Measurements from ENCODE around the gene SLC25A21.
"Not testable (repeated sequence)": the region's sequence is repeated elsewhere in the genome, so short reads cannot be mapped to it uniquely, and the experiment has no call there.

Gene SLC25A21

GRCh38 chr14:37187294-37187693 is 14.9 kb upstream of the SLC25A21 start:
- Histone ChIP-seq H3K9me3 (replicated peaks; ENCODE audit: insufficient read depth, low read length) (no peaks in the 10 kb centered on the region), H3K9me2 (replicated peaks; ENCODE audit: insufficient read depth, low read length) (no peaks in the 10 kb centered on the region), H3K4me3 (ENCODE audit: low read length) (no peak overlapping the region), H3K4me2 (ENCODE audit: low read depth, low read length) (no peak overlapping the region), H3K4me1 (ENCODE audit: low read length) (no peaks in the 10 kb centered on the region), H2AFZ (ENCODE audit: low read length) (no peak overlapping the region), H3K27ac (ENCODE audit: low read length) (no peak overlapping the region), H3K36me3 (replicated peaks; ENCODE audit: insufficient read depth, low read length) (no peaks in the 10 kb centered on the region), H3K9ac (ENCODE audit: low read length) (no peak overlapping the region), H3F3A (ENCODE audit: insufficient read depth, low read length) (no peaks in the 10 kb centered on the region), H4K20me1 (ENCODE audit: insufficient read depth, low read length) (no peaks in the 10 kb centered on the region), H3K79me2 (ENCODE audit: low read length) (no peaks in the 10 kb centered on the region), H3K27me3 (replicated peaks; ENCODE audit: insufficient read depth, low read length) (no peaks in the 10 kb centered on the region)
- TF ChIP-seq EZH2phosphoT487 (IDR thresholded peaks at IDR 0.05; ENCODE audit: low read length) (no peak), EZH2 (optimal IDR thresholded peaks at IDR 0.05; ENCODE audit: low read depth, low read length) (no peak)
- TF ChIP-seq, protein P1, sequence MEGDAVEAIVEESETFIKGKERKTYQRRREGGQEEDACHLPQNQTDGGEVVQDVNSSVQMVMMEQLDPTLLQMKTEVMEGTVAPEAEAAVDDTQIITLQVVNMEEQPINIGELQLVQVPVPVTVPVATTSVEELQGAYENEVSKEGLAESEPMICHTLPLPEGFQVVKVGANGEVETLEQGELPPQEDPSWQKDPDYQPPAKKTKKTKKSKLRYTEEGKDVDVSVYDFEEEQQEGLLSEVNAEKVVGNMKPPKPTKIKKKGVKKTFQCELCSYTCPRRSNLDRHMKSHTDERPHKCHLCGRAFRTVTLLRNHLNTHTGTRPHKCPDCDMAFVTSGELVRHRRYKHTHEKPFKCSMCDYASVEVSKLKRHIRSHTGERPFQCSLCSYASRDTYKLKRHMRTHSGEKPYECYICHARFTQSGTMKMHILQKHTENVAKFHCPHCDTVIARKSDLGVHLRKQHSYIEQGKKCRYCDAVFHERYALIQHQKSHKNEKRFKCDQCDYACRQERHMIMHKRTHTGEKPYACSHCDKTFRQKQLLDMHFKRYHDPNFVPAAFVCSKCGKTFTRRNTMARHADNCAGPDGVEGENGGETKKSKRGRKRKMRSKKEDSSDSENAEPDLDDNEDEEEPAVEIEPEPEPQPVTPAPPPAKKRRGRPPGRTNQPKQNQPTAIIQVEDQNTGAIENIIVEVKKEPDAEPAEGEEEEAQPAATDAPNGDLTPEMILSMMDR (IDR thresholded peaks at IDR 0.05; ENCODE audit: low read length): no peak
- no peak for DNase-seq

DNA sequence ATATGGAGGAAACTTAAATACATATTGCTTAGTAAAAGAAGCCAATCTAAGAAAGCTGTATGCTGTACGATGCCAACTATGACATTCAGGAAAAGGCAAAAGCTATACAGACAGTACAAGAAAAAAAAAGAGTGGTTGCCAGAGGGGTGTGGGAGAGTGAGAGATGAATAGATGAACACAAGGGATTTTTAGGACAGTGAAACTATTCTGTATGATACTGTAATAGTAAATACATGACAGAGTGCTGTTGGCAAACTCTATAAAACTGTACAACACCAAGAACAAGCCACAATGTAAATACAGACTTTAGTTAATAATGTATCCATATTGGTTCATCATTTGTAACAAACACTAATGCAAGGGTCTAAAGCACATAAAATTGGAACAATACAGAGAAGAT is 14.5 kb upstream of the SLC25A21 start:
- Histone ChIP-seq H3K9me3 (replicated peaks; ENCODE audit: insufficient read depth, low read length) (no peaks in the 10 kb centered on the region), H3K79me2 (ENCODE audit: low read length) (no peaks in the 10 kb centered on the region), H3K27ac (ENCODE audit: low read length) (no peak overlapping the region), H3K9ac (ENCODE audit: low read length) (no peak overlapping the region), H3K27me3 (replicated peaks; ENCODE audit: insufficient read depth, low read length) (no peaks in the 10 kb centered on the region), H3K4me1 (ENCODE audit: low read length) (no peaks in the 10 kb centered on the region), H3K4me3 (ENCODE audit: low read length) (no peak overlapping the region), H2AFZ (ENCODE audit: low read length) (no peak overlapping the region), H4K20me1 (ENCODE audit: insufficient read depth, low read length) (no peaks in the 10 kb centered on the region), H3K36me3 (replicated peaks; ENCODE audit: insufficient read depth, low read length) (no peaks in the 10 kb centered on the region), H3K9me2 (replicated peaks; ENCODE audit: insufficient read depth, low read length) (no peaks in the 10 kb centered on the region), H3F3A (ENCODE audit: insufficient read depth, low read length) (no peaks in the 10 kb centered on the region), H3K4me2 (ENCODE audit: low read depth, low read length) (no peak overlapping the region)
- no peak for TF ChIP-seq EZH2phosphoT487 (IDR thresholded peaks at IDR 0.05; ENCODE audit: low read length)
- TF ChIP-seq, protein P1 (IDR thresholded peaks at IDR 0.05; ENCODE audit: low read length): no peak
- no peak for TF ChIP-seq EZH2 (optimal IDR thresholded peaks at IDR 0.05; ENCODE audit: low read depth, low read length)
- no peak for DNase-seq

DNA sequence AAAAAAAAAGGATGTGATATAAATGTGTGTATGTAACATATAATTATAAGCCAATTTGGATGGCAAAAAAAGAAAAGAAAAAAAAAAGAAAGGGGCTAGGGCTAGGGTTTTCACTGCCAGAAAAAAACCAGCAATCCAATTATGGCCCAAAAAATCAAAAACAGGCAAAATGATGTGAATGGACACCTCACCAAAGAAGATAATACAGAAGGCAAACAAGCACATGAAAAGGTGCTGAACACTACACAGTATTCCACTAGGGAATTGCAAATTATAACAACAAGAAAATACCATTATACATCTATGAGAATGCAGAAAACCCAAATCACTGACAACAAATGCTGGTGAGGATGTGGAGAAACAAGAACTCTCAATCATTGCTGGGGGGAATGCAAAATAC is 13.3 kb upstream of the SLC25A21 start:
- no peaks in the 10 kb centered on the region for H3K4me1 ChIP-seq (ENCODE audit: low read length)
- H2AFZ ChIP-seq (ENCODE audit: low read length): no peak overlapping the region
- H3K27me3 ChIP-seq (replicated peaks; ENCODE audit: insufficient read depth, low read length): no peaks in the 10 kb centered on the region
- TF ChIP-seq, protein P1 (IDR thresholded peaks at IDR 0.05; ENCODE audit: low read length): no peak
- TF ChIP-seq EZH2phosphoT487 (IDR thresholded peaks at IDR 0.05; ENCODE audit: low read length) (no peak), EZH2 (optimal IDR thresholded peaks at IDR 0.05; ENCODE audit: low read depth, low read length) (no peak)
- H3K9me3 ChIP-seq (replicated peaks; ENCODE audit: insufficient read depth, low read length): no peaks in the 10 kb centered on the region
- no peak overlapping the region for H3K4me3 ChIP-seq (ENCODE audit: low read length)
- H3K79me2 ChIP-seq (ENCODE audit: low read length): no peaks in the 10 kb centered on the region
- no peaks in the 10 kb centered on the region for H4K20me1 ChIP-seq (ENCODE audit: insufficient read depth, low read length)
- no peaks in the 10 kb centered on the region for H3K36me3 ChIP-seq (replicated peaks; ENCODE audit: insufficient read depth, low read length)
- no peak overlapping the region for H3K9ac ChIP-seq (ENCODE audit: low read length)
- DNase-seq: no peak
- no peak overlapping the region for H3K27ac ChIP-seq (ENCODE audit: low read length)
- no peaks in the 10 kb centered on the region for H3K9me2 ChIP-seq (replicated peaks; ENCODE audit: insufficient read depth, low read length)
- H3F3A ChIP-seq (ENCODE audit: insufficient read depth, low read length): no peaks in the 10 kb centered on the region
- no peak overlapping the region for H3K4me2 ChIP-seq (ENCODE audit: low read depth, low read length)

DNA sequence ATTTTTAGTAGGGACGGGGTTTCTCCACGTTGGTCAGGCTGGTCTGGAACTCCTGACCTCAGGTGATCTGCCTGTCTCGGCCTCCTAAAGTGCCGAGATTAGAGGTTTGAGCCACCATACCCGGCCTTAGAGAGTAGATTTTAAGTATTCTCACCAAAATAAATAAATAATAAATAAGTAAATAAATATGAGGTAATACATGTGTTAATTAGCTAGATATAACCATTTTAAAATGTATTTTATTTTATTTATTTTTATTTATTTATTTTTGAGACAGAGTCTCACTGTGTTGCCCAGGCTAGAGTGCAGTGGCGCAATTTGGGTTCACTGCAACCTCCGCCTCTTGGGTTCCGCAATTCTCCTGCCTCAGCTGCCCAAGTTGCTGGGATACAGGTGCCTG is 12.1 kb upstream of the SLC25A21 start:
- not testable (repeated sequence) for H3K4me1 ChIP-seq (ENCODE audit: low read length); DNase-seq; H3F3A ChIP-seq (ENCODE audit: insufficient read depth, low read length); H3K9me3 ChIP-seq (replicated peaks; ENCODE audit: insufficient read depth, low read length); H3K36me3 ChIP-seq (replicated peaks; ENCODE audit: insufficient read depth, low read length); H3K9ac ChIP-seq (ENCODE audit: low read length); H3K27me3 ChIP-seq (replicated peaks; ENCODE audit: insufficient read depth, low read length); H2AFZ ChIP-seq (ENCODE audit: low read length); H3K79me2 ChIP-seq (ENCODE audit: low read length); H3K9me2 ChIP-seq (replicated peaks; ENCODE audit: insufficient read depth, low read length); H3K4me3 ChIP-seq (ENCODE audit: low read length); H3K27ac ChIP-seq (ENCODE audit: low read length); H3K4me2 ChIP-seq (ENCODE audit: low read depth, low read length); H4K20me1 ChIP-seq (ENCODE audit: insufficient read depth, low read length)

Measured in MM.1S (cell line).